GM21825 (cell line): ENCODE measurements around the gene EVA1A.
"Not testable (repeated sequence)": the region's sequence is repeated elsewhere in the genome, so short reads cannot be mapped to it uniquely, and the experiment has no call there.

ENCODE experiments used
- ATAC-seq: cut with Tn5 transposase; IDR thresholded peaks from one replicate; pipeline ENCODE4 v1.9.1; 2021; ENCODE audit warnings: mild to moderate bottlenecking, moderate library complexity; ENCODE audit not compliant: unreplicated experiment

Gene EVA1A

DNA sequence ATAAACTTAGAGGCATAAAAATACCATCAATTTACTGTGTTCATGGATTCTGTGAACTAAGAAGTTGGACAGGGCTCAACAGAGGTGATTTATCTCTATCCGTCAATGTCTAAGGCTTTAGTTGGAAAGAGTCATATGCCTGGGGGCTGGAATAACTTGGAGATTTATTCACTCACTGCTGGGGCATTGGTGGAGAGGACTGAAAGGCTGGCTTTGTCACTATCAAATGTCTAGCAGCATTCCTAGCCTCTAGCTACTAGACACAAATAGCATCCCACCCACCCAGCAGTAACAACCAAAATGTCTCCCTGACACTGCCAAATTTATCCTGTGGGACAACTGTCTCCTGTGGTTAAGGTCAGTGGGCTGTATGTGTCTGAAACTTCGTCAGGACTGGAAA, 71.0 kb downstream of the EVA1A start:
- ATAC-seq, result no peak

- ATAC-seq, result no peak
Observed at GRCh38 chr2:75488157-75488556, 72.6 kb downstream of the EVA1A start.

- not testable (repeated sequence) for ATAC-seq
Observed at GRCh38 chr2:75486735-75487134, 74.0 kb downstream of the EVA1A start.

- ATAC-seq, result no peak
Observed at GRCh38 chr2:75484840-75485239, 75.9 kb downstream of the EVA1A start.

- no peak for ATAC-seq
Observed at GRCh38 chr2:75483878-75484277, 76.9 kb downstream of the EVA1A start.

- ATAC-seq, result no peak
Observed at GRCh38 chr2:75482398-75482797, 78.3 kb downstream of the EVA1A start.

DNA sequence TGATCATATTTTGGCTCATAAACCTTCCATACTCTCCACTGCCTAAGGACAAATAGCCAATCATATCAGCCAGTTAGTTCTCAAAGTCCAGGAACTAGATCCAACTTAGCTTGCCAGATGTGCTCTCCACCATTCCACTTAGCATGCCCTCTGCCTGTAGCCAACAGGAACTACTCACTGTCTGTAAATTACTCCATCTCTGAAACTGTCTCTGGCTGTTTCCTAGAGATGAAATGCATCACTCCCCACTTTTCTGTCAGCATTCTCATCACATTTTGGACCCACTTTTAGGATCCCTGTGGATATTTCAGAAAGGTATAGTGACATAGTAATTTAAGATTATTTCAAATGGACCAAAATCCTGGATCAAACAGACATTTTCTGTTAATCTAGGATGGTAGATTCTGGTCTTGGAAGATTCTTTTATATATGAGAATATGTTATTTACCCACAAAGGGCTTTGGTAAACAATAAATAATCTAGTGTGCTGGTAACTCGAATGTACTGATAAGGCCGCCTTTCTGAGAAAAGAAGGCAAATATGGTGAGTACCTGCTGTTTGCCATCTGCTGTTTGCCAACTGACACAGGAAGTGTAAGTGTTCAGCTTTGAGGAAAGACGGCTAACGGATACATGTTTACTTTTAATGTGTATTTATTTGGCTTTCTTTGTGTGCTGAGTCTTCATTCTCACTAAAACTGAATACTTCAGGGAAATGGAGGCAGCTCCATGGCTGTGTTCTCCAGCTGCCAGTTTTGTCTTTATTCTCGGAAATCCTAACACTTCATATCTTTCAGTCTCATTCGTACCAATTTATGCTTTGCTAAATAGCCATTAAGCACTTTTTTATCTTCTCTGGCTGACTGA, 79.5 kb downstream of the EVA1A start:
- ATAC-seq, result no peak

GRCh38 chr2:75477696-75478095, 83.0 kb downstream of the EVA1A start:
- ATAC-seq, result not testable (repeated sequence)

DNA sequence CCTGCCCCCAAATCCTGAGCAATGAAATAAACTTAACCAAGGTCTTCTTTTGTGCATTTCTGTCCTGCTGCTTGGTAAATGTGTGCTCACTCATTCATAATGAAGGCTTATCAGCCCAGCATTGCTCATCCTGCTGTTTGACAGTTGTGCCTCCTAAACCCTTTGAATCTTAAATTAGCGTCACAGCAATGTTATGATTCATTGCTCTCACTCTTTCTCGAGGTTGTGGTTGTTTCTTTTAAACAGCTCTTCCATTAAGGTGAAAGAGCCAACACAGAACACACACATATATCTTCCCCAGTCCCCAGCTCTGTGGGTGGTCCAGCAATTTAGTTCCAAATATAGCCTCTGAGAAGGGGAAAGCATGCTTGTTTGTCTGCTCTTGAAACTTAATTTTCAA, 84.0 kb downstream of the EVA1A start:
- no peak for ATAC-seq

DNA sequence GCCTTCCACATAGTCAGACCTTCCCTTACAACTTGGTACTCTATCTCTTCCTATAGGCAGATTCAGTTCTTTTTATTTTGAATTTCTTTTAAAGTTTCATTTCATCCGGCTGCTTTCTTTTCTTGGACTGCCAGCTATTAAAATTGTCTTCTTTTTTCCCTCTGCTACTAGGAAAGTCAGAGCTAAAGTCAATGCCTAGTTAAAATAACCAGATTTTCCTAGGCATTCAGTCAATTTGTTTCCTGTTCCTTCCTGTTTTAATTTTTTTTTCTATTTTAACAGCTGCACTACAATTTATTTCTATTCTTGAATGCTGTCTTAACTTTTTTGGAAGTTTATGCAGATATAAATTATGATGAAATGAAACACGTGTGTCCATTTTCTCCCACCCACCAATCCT, 84.8 kb downstream of the EVA1A start:
- ATAC-seq, result no peak

DNA sequence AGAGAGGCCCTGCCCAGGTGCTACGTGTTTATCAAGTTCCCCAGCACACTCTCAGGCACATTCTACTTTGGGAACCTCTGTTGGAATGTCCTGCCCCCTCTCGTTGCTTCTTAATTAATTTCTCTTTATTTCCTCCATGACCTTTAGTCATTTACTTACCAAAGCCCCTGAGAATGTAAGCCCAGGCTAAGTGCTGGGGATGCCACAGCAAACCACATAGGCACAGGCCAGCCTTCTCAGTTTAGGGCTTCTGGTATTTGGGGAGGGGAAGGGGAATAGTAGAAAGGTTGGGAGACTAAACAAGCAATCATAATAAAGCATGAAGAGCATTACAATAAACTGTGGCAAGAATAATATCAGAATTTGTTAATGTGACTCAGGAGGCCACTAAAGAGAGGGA, 85.7 kb downstream of the EVA1A start:
- ATAC-seq, result no peak

GRCh38 chr2:75474115-75474514, 86.6 kb downstream of the EVA1A start:
- ATAC-seq, result no peak

GRCh38 chr2:75466708-75467311, 93.9 kb downstream of the EVA1A start:
- ATAC-seq, result peak; percentile 56

DNA sequence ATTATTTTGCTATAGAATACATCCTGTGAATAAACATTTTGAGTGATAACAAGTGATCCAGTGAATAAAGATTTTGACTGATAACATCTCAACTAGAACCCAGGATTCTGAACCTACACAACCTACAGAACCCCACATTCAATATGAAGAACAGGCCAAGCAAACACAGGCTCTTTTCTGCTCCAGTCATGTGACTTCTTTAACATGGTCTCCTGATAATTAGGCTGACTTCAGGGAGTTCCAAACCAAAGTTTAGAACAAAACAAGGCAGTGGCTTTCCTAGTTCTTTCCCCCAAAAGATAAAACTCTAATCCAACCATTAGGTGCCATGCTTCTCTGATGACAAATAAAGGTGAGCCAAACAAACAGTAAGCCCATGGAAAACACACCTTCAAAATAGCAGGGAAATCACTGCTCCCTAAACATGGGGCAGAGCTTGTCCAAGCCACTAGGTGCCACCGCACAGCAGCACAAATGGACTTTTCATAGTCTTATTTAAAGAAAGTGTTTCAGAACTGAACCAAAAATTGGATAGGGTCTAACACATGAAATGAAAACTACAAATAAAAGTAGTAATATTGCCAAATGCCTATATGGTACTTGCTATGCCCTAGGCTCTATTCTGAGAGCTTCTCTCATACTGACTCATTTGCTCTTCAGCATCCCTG, 95.3 kb downstream of the EVA1A start:
- ATAC-seq, result no peak

DNA sequence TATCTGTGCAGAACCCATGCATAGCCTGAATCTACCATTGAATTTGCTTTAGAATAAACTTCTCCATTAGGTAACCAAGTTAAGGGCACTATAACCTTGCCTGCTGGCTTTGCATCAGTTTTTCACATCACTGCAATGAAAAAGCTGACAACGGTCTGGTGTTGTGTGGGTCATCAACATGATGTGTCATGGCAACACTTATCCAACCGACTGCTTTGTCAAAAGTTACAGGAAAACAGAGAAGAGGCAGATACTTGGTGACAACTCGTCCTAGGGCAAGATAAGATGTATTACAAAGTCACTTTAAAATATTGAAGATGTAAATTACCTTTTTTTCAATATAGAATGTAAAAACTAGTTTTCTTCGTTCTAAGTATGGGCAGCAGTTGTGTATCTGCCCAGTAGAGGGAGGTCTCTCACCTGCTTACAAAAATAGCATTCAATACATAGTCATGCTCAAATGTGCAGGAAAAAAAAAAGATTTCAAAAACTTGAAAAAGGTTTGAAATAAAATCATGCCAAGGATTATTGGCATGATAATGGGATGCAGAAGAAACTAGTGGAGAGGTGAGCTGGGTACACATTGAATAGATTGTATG, 96.3 kb downstream of the EVA1A start:
- no peak for ATAC-seq

- ATAC-seq, result no peak
Observed at GRCh38 chr2:75462721-75463120, 98.0 kb downstream of the EVA1A start.

DNA sequence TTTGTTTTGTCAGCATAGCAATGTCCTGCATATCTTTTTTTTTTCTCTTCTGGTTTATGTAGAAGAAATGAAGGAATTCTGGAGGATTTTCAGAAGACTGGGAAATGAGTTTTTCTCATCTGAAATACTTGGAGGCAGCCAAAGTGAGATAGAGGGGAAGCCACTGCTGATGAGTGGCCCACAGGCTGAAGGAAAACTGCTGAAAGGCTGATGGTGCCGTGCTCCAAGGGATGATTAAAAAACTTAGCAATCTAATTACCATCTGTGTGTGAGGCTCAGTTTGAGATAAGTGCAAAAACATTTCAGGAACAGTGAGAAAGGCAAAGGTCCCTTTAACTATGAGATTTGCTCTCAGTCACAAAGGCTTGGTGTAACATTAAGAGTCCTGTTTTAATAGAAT, 98.5 kb downstream of the EVA1A start:
- ATAC-seq, result no peak

DNA sequence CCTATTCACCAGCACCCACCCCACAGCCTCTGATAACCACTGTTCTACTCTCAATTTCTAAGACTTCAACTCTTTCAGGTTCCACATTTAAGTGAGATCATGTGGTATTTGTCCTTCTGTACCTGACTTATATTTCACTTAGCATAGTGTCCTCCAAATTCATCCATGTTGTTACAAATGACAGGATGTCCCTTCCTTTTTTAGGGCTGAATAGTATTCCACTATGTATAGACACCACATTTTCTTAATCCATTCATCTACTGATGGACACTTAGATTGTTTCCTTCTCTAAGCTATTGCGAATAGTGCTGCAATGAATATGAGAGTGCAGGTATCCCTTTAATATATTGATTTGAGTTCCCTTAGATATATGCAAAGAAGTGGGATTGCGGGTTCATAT, 100.1 kb downstream of the EVA1A start:
- ATAC-seq, result no peak

GRCh38 chr2:75459565-75460310, 101.0 kb downstream of the EVA1A start:
- ATAC-seq, result no peak

DNA sequence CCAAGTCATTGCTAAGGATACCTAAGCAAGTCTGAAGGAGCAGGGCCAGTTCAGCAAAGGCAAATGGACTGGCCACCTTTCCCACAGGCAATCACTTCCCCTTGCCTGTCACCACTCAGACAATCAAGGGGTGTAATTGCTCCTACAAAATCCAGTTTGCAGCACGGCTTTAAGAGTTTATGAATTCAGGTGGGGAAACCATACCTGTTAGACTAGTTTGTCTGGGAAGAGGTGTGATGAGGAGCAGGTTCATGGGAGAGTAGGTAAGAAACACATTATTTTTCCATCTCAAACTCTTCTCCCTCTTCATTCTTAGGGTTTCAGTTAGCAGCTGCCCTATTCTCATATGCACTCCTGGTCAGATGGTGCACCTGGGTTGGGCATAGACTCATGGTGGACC, 102.5 kb downstream of the EVA1A start:
- no peak for ATAC-seq

DNA sequence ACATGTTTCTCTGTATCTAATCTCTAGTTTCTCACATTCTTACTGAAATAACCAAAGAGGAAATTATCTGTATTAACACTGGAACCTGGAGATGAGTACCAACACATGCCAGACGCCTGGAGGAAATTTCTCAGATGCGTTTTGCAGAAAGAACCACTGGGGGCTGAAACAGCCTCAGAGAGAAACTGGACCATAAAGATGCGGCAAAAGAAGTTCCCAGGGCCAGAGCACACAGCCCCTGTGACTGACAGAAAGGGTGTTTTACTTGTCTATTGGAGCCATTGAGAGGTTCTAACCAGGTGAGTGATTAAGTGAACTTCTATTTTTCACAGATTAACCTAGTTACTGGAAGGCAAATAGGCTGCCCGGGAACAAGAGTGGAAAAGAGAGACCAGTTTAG, 103.9 kb downstream of the EVA1A start:
- ATAC-seq, result no peak
